Jurkat, Clone E6-1 (cell line): Measurements from ENCODE around the gene C10orf90.
"Not testable (repeated sequence)": the region's sequence is repeated elsewhere in the genome, so short reads cannot be mapped to it uniquely, and the experiment has no call there.

Experiments
- DNase-seq: peaks from one replicate; pipeline ENCODE4 v3.0.0-alpha.2; 2011; ENCODE audit warnings: low read depth, low spot score
- H3K4me3 ChIP-seq: 2 replicates; pipeline ENCODE4 v1.5.1; 2011; ENCODE audit warnings: mild to moderate bottlenecking, low read length, control low read depth, moderate library complexity

C10orf90 gene

DNA sequence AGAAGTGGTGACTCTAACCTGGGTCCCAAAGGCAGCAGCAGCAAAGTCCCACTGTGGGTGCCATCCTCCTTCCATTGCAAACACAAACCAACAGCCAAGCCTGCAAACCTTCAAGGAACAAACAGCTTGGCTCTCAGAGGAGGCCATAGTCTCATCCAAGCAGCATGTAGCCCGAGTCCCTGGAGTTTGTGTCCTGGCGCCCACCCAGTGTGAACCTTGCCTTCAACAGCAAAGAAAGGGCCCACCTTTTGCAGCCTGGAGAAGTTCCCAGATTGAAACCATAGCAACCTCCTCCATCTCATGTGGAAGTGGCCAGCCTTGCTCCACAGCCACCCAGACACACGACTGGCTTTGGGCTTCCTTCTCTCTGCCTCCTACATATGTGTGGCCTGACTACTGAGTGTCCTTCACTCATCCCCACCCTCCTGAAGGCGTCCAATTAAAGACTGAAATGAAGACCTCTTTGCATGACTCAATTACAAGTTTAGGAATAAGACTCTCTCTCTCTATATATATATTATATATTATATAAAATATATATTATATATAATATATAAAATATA lies 106.1 kb downstream of the C10orf90 start:
- no peak for DNase-seq
- H3K4me3 ChIP-seq = no peak overlapping the region

DNA sequence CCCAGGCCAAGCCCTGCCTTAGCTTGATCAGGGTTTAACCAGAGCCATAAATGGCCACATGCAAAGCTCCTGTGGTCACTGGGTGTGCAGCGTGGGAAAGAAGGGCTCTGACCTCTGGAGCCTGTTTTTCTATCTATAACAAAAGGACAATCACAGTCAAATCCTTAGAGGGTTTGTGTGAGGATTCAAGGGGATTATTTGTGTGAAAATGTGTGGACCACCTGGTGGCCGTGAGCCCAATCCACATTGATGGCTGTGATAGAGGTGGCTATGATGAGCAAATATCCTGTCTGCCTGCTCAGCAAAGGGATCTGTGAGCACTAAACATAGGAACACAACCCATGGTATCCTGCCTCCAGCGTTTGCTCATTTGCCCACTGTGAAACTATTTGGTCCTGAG lies 107.1 kb downstream of the C10orf90 start:
- no peak overlapping the region for H3K4me3 ChIP-seq
- DNase-seq = no peak

DNA sequence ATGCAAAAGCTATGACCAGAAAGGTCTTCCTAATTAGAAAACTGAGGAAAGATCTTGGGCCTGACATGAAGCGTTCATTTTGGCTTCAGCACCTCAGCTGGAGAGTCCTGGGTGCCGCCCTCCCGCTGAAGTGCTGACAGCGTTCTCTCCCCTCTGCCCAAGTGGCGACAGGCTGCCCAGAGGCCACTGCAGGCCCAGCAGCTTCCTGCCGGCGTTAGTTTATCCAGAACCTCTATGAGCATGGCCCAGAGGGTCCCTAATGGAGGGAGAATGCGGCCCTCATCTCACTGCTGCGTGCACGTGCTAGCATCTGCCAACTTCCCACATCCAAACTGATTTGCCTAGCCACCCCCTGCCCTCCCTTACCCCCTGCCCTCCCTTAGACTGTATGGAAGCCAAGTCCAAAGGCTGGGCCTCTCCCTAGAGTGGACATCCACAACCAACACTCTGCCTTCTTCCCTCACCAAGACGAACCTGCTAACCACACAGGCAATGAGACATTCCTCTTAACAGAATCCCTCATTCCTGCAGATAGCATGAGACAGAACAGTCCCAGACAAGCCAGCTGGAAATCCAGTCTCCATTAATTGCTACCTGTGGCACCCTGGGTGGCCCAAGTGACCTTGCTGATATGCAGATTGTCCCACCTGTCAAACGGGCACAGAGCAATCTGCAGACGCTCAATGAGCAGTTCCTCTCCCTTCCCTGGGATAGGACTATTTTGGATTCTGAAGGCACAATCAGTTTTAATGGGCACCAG lies 108.4 kb downstream of the C10orf90 start:
- H3K4me3 ChIP-seq = no peak overlapping the region

DNA sequence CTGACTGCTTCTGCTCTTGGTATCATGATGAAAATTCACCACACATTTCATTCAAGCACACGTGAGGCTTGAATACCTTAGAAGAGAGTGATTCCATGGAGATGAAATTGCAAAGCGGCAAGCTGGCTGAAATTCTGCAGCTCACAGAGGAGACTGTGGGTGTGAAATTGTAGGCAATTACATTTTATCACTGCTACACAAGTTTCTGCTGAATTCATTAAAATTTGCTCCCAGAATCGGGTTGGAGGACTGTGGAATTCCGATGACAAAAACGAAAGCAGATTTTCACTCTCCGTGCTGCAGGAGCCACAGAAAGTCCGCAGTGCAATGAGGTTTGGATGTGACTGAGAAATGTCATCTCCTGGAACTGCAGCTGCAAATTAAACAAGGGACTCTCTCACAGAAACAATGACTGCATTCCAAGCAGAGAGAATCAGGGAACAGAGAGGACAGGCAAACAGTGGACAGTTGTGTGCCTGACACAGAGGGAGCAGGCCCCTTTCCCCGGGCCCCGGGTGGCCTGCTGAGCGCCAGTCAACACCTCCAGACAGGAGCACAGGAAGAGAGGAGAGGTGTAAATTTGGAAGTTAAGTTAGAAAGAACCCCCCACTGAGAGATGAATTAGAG lies 109.1 kb downstream of the C10orf90 start:
- no peak for DNase-seq
- H3K4me3 ChIP-seq = no peak overlapping the region

More for the DNA sequence above, 108.4 kb downstream of the C10orf90 start:
- DNase-seq = no peak

DNA sequence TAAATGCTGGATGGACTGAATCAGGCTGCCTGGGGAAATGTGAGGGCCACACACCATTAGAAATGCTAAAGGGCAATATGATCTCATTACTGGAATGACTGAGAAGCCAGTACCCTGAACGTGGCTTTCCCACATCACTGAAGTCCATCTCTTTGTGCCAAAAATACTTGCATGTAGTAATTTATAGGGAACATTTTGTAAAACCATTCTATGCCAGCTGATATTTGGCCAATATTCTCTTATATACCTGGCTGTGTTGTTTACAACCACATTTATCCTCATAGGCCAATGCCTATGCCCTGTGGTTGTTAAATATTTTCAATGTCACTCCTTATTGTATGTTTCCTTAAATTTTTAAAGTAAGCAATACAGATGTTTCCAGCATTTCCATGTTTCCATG lies 111.6 kb downstream of the C10orf90 start:
- no peak for DNase-seq

DNA sequence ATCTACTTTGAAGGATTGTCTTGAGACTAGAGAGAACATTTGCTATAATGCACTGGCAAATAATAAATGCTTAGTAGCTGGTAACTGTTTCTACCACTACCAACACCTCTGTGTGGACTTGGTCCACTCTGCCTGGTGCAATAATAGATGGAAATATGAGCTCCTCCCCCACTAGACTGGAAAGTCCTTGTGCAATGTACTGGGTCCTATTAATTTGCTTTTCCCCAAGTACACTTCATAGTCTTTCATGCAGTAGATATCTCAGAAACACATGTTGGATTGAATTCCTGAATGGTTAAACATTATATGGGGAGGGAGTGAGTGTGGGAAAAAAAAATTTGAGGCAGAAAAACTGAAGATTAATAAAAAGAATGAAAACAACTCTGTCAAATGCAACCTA lies 119.3 kb downstream of the C10orf90 start:
- no peak overlapping the region for H3K4me3 ChIP-seq
- no peak for DNase-seq

More for the DNA sequence above, 111.6 kb downstream of the C10orf90 start:
- H3K4me3 ChIP-seq = no peak overlapping the region

DNA sequence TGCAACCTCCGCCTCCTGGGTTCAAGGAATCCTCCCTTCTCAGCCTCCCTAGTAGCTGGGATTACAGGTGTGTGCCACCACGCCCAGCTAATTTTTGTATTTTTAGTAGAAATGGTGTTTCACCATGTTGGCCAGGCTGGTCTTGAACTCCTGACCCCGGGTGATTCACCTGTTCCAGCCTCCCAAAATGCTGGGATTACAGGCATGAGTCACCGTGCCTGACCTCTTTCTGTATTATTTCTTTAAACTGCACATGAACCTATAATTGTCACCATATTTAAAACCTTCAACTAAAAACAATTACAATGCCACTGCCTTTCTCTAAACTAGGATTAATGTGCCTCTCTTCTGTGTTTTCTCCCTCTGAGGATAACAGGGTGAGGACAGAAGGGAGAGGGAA lies 119.9 kb downstream of the C10orf90 start:
- H3K4me3 ChIP-seq, DNase-seq: not testable (repeated sequence)

DNA sequence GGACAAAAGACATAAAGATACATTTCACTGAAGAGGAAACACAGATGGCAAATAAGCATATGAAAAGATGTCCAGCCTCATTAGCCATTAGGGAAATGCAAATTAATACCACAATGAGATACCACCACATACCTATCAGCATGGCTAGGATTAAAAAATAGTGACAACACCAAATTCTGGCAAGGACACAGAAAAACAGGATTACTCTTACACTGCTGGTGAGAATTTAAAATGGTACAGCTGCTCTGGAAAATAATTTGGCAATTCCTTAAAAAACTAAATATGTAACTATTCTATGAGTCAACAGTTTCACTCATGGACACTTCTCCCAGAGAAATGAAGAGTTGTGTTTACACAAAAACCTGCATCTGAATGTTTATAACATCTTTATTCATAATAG lies 121.1 kb downstream of the C10orf90 start:
- no peak for DNase-seq
- H3K4me3 ChIP-seq = no peak overlapping the region

DNA sequence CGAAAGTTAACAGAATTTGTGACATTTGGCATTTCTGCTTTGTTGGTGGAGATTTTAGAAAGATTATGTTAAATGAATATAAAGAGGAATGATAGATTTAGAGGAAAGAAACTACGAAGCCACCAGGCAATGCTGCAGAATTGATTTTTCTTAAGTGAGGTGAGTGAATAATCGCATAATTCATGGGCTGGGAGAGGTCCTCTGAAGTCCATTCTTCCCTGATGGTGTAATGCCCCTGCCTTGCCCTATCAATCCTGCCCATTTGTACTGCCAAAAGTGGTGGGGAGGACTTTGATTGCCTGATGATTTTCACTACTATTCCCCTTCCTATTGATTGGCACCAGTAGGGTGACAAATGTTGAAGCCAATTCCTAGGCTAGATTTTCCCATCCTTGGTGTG lies 125.9 kb downstream of the C10orf90 start:
- no peak for DNase-seq
- H3K4me3 ChIP-seq = no peak overlapping the region

DNA sequence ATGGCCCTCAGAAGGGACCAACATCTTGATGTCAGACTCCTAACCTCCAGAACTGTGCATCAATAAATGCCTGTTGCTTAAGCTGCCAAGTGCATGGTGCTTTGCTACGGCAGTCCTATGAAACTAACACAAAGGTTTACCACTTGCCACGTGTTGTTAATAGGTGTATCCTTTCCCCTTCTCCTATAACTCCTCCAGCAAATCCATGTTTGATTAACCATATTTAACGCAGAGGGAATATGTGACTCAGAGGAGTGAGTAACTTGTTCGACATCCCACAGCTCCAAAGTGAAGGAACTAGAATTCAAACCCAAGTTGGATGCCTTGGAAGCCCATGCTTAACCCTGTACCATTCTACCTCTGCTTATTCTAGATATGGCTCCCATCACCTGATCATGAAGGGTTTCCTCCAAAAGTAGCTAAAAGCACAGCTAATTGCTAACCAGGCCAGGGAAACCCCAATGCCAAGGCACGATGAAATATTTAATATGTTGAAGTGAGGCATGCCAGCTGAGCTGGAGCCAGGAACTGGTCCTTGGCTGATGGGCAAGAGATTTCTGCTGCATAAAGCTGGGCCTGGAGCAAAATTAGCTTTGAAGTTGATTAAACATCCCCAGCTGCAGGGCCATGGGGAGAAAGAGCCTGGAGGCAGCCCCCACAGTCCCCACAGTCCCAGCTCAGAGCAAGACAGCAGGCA lies 131.9 kb downstream of the C10orf90 start:
- DNase-seq = no peak

DNA sequence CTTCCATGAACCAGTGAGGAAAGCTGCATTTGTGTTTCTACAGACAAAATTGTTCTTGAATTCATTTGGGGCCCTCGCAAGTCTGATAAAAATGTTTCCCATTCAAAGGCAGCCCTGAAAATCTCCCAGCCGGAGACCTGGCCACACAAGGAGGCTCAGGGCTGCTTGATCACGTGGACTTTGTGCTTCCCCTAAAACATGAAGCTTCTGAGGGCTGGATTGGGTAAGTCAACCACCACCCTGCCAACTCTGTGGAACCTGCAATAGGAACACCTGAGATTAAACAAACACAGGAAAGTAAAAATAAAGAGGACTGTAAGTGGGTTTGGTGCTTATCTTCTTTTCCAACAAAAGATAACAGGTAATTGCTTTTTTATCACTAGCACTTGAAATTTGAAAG lies 133.8 kb downstream of the C10orf90 start:
- no peak for DNase-seq
- H3K4me3 ChIP-seq = no peak overlapping the region

More for the DNA sequence above, 131.9 kb downstream of the C10orf90 start:
- H3K4me3 ChIP-seq = no peak overlapping the region

DNA sequence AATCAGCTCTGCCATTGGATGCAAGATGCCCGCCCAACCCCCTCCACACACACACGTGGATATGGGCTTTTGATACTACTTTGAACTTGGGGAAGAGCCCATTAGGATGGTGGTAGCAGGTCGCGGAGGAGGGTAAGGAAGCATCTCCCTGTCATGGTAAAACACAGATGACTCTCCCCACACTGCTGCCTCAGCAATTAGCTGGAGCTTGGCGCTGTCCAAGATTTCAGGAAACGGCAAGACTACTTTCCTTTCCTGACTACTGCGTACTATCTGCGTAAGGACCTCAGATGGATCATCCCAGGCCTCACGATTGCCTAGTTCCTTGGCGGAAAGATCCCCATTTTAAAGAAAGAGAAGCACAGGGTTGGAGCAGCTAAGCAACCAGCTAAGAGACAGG lies 134.3 kb downstream of the C10orf90 start:
- DNase-seq = no peak
- H3K4me3 ChIP-seq = no peak overlapping the region

DNA sequence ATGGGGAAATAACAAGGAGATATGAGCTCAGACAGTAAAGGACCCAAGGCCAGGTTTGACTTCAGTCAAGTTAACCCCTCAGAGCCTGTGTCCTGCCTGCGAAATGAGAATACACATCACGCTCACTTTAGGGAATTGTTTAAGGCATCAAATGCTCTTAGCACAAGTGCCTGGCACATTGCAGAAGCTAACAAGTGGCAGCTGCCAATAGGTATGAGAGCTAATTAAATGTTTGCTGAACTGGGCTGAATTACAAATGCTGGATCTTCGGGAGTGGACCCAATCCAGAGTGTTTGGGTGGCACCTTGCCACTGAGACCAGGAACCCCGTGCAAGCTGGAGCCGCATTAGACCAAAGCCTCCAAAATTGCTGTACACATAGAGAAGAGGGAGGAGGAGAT lies 136.8 kb downstream of the C10orf90 start:
- DNase-seq = no peak
- no peak overlapping the region for H3K4me3 ChIP-seq

DNA sequence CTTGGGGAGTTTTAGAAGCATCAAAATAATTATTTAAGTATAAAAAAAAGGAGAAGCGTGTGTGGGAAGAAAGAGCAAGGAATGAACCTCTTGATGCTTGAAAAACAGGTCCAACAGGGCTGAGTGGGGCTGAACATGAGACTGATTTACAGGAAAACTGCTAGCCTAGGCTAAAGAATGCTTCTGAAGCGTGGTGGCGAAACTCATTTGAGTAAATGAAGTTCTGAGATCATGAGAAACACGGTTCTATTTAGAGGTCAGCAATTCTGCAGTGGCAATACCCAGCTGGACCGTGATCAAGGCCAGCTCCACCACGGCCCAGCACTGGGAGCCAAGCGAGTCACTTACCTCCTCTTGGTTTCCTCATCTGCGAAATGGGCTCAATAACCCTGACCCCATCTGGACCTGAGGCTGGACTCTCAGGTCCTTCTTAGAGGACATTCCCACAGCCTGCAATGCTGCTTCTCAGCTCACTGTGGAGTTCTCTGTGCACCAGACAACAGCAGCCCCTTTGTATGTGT lies 142.1 kb downstream of the C10orf90 start:
- no peak for DNase-seq
- H3K4me3 ChIP-seq = no peak overlapping the region

DNA sequence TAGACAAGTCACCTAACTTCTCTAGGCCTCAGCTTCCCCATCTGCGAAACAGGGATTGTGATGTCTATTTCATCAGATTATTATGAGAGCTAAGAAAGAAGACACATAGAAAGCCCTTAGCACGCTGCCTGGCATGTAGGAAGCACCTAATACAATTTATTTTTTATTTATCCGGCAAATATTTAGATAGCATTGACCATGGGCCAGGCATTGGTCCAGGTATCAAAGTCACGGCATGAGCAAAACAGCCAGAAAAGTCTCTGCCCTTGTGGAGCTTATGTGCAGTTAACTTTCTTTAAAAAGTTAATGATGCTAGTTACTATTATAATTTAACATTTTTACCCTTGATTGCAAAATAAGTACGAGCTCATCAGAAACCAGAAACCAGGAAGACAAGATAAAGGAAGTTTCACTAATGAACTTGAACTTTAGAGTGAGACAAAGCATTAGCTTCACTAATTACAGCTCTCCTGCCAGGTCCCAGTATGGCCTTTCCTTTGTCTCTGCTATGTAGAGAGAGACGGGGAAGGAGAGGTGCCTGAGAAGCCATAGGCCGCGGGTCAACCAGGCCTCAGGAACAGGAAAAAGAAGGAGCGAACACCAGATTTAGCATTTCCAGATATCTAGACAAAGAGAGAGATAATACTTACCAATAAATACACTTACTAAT lies 142.7 kb downstream of the C10orf90 start:
- no peak overlapping the region for H3K4me3 ChIP-seq
- DNase-seq = no peak

DNA sequence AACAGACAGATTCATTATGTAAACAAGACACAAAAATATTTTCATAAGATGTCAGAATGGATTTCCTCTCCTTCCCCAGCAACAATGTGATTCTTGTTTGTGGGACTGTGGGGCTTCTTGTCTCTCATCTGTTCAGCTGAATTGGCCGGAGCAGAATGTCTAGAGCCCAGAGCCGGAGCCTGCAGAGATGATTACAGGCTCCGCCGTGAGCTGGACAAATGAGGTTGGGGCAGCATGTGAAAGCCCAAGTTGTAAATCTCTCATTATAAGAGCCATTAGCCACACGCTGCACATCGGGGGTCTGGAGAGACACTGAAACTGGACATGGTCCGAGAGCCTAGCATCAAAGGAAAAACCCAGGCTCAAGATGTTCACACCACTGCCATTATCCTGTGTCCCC lies 145.2 kb downstream of the C10orf90 start:
- no peak overlapping the region for H3K4me3 ChIP-seq
- no peak for DNase-seq

DNA sequence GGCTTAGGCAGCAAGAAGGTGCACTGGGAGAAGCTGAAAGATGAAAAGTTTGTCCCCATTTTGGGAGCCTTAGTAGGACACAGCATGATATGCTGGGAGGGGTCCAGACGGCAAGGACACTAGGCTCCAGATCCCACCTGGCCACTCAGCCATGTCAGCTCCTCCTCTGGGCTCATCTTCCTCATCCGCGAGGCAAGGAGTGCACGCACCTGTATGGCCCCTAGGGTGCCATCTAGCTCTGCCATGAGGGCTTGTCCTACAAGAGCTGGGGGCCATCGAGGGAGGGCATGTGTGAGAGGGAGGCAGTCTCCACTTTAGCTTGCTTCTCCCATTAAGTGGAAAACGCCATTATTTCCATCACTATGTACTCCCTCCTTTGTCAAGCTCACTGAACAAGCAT lies 146.0 kb downstream of the C10orf90 start:
- no peak overlapping the region for H3K4me3 ChIP-seq
- DNase-seq = no peak

DNA sequence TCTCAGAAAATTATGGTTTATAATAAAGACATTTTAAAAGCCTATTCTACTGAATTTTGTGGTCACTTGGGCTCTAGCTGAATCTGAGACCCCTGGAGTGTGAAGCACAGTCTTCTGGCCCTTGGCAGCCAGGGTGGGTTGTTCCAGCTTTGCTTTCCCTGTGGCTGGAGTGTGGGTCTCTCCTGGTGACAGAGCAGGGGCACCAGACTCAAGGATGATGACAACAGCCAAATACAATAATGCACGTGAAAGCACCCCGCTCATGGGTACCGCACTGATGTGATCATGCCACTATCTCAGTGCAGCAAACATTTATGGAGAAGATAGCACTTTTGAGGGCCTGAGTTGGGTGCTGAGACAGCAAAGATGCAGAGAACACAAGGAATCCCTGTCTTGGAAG lies 147.4 kb downstream of the C10orf90 start:
- H3K4me3 ChIP-seq = no peak overlapping the region
- no peak for DNase-seq

DNA sequence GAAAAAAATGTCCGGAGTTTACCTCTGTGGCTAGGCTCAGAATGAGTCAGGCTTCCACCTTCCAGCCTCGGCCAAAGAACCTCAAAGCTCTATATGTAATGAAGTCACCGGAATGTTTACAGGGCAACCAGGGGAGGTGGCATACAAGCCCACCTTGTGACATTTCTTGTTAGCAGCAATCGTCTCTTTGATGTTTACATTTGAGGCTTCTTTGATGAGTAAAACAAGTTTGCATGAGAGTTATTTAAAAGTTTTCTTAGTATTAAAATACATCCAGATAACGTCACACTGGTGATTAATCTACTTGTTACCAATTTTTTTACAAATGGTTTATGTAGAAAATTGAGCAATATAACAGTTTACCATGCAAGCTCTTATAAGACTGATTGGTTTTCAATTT lies 149.1 kb downstream of the C10orf90 start:
- DNase-seq = no peak

More for the DNA sequence above, 149.1 kb downstream of the C10orf90 start:
- H3K4me3 ChIP-seq = no peak overlapping the region
